Stimulated activated CD8-positive, alpha-beta memory T cell treated with anti-CD3 and anti-CD28 coated beads, Interleukin-7, amount 100 ng/mL, for 24 hours (primary cell): Measurements from ENCODE around the gene CEP170B.
"Not testable (repeated sequence)": the region's sequence is repeated elsewhere in the genome, so short reads cannot be mapped to it uniquely, and the experiment has no call there.

ENCODE experiments used
- DNase-seq: peaks from one replicate; pipeline ENCODE4 v3.0.0-alpha.2; 2020; ENCODE audit warnings: low read depth

Gene CEP170B

GRCh38 chr14:104892531-104893434, 27.7 kb downstream of the CEP170B start:
- DNase-seq: no peak

DNA sequence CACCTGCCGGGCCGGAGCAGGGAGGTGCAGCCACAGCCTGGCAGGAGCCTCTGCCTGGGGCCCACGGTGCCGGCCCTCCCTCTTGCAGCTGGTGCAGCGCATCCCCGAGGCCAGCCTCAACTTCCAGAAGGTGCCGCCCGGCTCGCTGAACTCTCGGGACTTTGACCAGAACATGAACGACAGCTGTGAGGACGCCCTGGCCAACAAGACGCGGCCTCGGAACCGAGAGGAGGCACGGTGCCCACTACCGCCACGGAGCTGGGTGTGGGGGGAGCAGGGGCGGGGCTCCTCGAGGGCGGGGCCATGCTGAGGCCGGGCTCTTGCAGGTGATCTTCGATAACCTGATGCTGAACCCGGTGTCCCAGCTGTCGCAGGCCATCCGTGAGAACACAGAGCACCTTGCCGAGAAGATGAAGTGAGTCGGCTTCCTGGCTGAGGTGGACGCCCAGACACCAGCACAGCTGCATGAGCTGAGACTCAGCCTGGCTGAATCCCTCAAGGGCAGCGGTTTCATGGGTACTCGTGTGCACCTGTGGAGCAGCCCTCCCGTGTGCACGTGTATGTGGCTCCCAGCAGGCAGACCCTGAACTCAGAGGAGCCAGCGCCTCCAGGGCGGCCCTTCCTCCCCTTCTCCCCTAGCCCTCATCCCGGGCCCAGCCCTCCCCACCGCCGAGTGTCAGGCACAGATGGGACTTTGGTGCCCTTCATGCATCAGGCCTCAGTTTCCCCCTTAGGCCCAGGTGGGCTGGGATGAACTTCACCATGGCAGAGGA, 28.6 kb downstream of the CEP170B start:
- no peak for DNase-seq

DNA sequence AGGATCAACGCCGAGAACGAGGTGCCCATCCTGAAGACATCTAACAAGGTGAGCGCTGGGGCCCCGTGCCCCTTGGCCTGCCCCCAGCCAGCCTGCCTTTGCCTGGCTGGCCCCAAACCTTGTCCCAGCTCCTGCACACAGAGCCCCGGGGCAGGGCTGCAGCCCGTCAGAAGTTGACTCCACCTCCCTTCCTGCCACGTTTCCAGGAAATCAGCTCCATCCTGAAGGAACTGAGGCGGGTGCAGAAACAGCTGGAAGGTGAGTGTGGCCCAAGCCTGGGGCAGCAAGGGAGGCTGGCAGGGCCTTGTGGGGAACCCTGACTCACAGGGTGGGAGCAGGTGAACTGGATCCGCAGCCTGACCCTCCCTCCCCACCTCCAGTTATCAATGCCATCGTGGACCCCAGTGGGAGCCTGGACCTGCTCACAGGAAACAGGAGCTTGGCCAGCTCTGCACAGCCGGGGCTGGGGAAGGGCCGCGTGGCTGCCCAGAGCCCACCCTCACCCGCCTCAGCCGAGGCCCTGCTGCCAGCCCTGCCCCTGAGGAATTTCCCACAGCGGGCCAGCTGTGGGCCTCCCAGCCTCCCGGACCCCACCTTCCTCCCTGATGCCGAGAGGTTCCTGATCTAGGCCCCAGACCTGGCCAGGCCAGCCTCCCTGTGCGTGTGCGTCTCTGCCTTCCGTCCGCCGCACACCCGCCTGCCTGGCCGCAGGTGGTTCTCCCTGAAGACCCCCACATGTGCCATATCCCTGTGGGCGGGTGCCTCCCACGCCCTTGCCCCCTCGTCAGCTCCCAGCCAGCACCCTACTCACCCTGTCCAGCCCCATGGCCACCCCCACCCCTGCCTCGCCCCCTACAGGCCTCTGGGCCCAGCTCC, 29.5 kb downstream of the CEP170B start:
- no peak for DNase-seq

DNA sequence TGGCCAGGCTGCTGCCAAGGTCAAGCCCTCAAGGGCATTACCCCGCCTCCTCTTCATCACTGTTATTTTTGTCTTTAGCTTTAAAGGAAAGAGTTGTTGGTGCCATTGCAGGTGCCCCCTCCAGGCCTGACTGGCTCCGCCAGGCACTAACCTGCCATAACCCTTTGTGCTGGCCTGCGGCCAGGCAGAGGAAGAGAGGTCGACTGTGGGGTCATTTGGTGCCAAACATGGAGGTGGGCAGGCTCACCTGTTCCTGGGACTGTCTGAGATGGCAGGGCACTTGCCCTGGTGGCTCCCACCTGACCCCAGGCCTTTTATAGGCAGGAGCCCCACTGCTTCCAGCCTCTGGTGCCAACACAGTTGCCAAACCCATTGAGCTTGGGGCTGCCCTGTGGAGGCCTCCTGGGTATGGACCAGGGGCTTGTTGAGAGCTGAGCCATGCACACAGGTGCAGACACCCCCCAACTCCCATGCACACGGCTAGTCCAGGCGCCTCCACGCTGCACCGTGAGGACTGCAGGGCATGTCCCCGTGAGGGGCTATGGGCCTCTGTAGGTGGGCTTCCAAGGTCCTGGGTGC, 30.2 kb downstream of the CEP170B start:
- no peak for DNase-seq

GRCh38 chr14:104895786-104896661, 31.0 kb downstream of the CEP170B start:
- DNase-seq: no peak

GRCh38 chr14:104897330-104898194, 32.5 kb downstream of the CEP170B start:
- DNase-seq: no peak

GRCh38 chr14:104898195-104898558, 33.1 kb downstream of the CEP170B start:
- no peak for DNase-seq

DNA sequence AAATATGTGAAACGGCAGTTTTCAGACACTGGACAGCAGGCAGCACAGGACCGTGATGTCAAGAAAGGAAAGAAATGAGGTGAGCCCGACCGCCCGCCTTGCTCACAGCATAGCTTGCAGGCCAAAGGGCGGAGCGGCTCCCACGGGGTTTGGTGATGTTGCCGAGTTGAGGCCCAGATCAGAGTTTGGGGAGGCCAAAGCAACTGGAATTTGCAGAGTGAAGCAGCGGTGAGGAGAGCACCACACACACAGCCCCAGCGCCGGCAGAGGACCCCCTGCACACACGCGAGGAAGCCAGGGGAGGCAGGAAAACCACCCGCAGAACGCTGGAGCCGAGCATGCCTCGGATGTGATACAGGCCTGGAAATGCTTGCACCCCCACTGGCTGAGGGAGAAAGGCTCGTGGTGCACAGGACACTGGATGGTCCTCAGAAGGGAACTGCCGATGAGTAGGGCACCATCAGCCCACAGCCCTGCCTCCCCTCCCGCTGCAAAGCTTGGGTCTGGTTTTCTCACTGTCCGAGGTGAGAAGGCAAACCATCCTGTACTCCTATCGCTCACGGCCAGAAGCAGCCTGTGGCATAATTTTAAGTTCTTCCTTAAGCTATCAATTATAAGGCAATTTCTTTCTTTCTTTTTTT, 33.9 kb downstream of the CEP170B start:
- DNase-seq: no peak

DNA sequence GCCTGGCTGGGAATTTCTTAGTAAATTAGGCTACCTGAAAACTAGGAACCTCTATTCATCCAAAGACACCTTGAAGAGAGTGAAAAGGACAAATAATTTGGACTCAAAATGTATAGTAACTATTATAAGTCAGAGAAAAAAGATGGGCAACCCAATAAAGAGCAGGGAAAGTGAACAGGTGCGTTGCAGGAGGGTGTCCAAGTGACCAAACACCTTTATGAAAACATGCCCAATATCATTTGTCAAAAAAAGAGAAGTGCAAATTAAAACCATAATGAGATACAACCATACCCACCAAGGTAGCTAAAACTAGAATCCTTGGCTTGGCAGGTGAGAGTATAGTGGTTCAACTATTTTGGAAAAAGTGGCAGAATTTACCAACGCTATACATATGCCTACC, 34.7 kb downstream of the CEP170B start:
- DNase-seq: no peak

DNA sequence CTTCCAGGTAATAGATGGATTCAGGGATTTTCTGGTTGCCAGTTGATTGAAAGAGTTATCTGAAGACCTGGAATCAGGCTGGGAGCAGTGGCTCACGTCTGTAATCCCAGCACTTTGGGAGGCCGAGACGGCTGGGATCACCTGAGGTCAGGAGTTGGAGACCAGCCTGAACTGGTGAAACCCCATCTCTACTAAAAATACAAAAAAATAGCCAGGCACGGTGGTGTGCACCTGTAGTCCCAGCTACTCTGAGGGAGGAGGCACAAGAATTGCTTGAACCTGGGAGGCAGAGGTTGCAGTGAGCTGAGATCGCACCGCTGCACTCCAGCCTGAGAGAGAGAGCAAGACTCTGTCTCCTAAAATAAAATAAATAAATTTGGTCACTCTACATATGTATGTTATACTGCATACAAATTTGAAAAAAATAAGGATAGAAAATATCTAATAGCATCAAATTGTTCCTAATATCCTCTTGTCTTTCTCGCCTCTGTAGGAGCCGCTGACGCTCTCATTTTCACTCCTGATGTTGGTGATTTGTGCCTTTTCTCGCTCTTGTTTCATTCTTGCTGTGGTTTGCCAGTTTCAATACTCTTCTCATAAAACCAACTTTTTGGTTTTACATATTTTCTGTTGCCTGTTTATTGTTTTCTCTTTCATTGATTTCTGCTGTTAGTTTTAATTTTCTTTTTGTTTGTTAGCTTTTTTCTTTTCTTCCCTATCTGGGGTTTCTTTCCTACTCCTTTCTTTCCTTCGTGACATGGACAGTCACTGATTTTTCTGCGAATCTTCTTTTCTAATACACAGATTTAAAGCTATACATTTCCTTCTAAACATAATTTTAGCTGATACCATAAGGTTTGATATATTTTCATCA, 35.8 kb downstream of the CEP170B start:
- no peak for DNase-seq

- DNase-seq: no peak
Observed at GRCh38 chr14:104903990-104904389, 38.9 kb downstream of the CEP170B start.

- DNase-seq: not testable (repeated sequence)
Observed at GRCh38 chr14:104904650-104905578, 39.8 kb downstream of the CEP170B start.

- not testable (repeated sequence) for DNase-seq
Observed at GRCh38 chr14:104905579-104905933, 40.5 kb downstream of the CEP170B start.

GRCh38 chr14:104908303-104908702, 43.2 kb downstream of the CEP170B start:
- DNase-seq: no peak

- no peak for DNase-seq
Observed at GRCh38 chr14:104912053-104912452, 47.0 kb downstream of the CEP170B start.

DNA sequence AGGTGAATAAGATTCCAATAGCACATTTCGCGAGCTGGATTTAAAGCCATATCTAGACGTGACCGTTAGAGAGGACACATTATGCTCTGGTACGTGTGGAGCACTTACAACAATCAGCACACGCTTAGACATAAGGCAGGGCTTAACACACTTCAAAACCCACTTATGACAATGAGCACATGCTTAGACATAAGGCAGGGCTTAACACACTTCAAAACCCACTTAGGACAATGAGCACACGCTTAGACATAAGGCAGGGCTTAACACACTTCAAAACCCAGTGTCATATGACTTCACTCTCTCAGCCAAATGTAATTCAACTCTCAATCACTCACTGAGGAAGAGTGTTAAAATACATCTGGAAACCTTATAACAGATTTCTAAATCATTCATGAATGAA, 48.4 kb downstream of the CEP170B start:
- DNase-seq: no peak

- no peak for DNase-seq
Observed at GRCh38 chr14:104917116-104917515, 52.0 kb downstream of the CEP170B start.
